Amniotic epithelial cell (primary cell): ENCODE measurements around the gene TENT5A.

Experiments used
- DNase-seq: peaks from one replicate; pipeline ENCODE4 v3.0.0-alpha.2; 2010; ENCODE audit warnings: low read depth

The TENT5A gene

GRCh38 chr6:81713205-81713604 lies 39.3 kb downstream of the TENT5A start:
- no peak for DNase-seq

- no peak for DNase-seq
Observed at GRCh38 chr6:81708113-81708699, 44.3 kb downstream of the TENT5A start.

GRCh38 chr6:81704700-81705099 lies 47.8 kb downstream of the TENT5A start:
- no peak for DNase-seq

GRCh38 chr6:81700414-81700813 lies 52.1 kb downstream of the TENT5A start:
- DNase-seq, result no peak

GRCh38 chr6:81697559-81697958 lies 54.9 kb downstream of the TENT5A start:
- DNase-seq, result peak; percentile 64

GRCh38 chr6:81696524-81696923 lies 56.0 kb downstream of the TENT5A start:
- peak; percentile 60 for DNase-seq
